Measurements from ENCODE around the gene SLIT3.
"Not testable (repeated sequence)": the region's sequence is repeated elsewhere in the genome, so short reads cannot be mapped to it uniquely, and the experiment has no call there.

SLIT3 gene

GRCh38 chr5:168654211-168654721, 646.7 kb downstream of the SLIT3 start:
- no peak for FAIRE-seq

GRCh38 chr5:168653626-168654025, 647.3 kb downstream of the SLIT3 start:
- FAIRE-seq = no peak

DNA sequence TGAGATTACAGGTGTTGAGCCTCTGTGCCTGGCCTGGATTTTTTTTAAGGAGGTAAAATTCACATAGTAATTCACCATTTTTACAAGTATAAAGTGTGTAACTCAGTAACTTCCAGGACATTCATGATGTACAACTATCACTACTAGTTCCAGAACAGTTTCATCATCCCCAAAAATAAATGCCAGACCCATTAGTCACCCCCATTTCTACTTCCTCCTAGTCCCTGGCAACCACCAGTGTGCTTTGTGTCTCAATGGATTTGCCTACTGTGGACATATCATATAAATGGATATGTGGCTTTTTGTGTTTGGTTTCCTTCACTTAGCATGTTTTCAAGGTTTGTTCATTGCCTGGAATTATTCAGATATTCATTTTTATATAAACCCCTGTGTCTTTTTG, 649.3 kb downstream of the SLIT3 start:
- FAIRE-seq = no peak

GRCh38 chr5:168649306-168649705, 651.6 kb downstream of the SLIT3 start:
- FAIRE-seq = no peak

GRCh38 chr5:168648576-168648975, 652.4 kb downstream of the SLIT3 start:
- no peak for FAIRE-seq

GRCh38 chr5:168648016-168648415, 652.9 kb downstream of the SLIT3 start:
- FAIRE-seq = no peak

DNA sequence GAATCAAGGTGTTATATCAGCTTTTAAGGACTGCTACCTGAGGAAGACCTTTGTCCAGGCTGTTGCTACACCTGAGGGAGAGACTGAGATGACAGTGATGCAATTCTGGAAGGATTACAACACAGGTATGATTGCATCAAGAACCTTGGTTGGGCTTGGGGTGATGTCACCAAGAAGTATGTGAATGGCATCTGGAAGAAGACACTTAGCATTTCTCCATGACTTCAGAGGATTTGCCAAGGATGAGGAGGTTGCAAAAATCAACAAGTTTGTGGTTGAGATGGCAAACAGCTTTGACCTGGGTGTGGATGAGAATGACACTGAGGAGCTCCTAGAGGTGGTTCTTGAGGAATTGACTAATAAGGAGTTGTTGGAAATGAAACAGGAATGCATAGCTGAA, 653.9 kb downstream of the SLIT3 start:
- no peak for FAIRE-seq

GRCh38 chr5:168646335-168646734, 654.6 kb downstream of the SLIT3 start:
- no peak for FAIRE-seq

GRCh38 chr5:168645195-168645594, 655.7 kb downstream of the SLIT3 start:
- FAIRE-seq = no peak

- no peak for FAIRE-seq
Observed at GRCh38 chr5:168642019-168642418, 658.9 kb downstream of the SLIT3 start.

GRCh38 chr5:168638846-168639245, 662.1 kb downstream of the SLIT3 start:
- FAIRE-seq = not testable (repeated sequence)

- FAIRE-seq = no peak
Observed at GRCh38 chr5:168637793-168638192, 663.1 kb downstream of the SLIT3 start.

GRCh38 chr5:168637281-168637680, 663.7 kb downstream of the SLIT3 start:
- FAIRE-seq = no peak

DNA sequence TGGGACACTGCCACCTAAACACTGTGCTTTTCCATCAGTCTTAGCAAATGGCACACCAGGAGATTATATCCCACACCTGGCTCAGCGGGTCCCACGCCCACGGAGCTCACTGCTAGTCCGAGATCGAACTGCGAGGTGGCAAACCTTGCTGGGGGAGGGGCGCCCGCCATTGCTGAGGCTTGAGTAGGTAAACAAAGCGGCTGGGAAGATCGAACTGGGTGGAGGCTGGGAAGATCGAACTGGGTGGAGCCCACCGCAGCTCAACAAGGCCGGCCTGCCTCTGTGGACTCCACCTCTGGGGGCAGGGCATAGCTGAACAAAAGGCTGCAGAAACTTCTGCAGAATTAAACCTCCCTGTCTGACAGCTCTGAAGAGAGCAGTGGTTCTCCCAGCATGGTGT, 670.0 kb downstream of the SLIT3 start:
- not testable (repeated sequence) for FAIRE-seq

DNA sequence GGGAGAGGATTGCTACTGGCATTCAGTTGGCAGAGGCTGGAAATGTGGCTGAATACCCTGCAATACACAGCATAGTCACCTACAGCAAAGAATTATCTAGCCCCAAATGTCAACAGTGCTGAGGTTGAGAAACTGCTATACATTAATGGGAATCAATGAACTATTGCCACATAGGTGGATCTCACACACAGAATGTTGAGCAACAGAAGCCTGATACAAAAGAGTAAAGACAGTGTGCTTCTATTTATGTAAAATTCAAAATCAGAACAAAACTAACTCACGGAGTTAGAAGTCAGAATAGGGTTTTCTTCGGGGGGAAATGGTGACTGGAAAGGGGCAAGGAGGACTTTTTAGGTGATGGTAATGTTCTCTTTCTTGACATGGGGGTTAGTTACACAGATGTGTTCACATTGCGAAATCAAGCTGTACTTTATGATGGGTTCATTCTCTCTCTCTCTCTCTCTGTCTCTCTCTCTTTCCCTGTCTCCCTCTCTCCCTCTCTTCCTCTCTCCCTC, 676.0 kb downstream of the SLIT3 start:
- FAIRE-seq = no peak

GRCh38 chr5:168620807-168621206, 680.1 kb downstream of the SLIT3 start:
- no peak for FAIRE-seq

- FAIRE-seq = no peak
Observed at GRCh38 chr5:168614661-168615060, 686.3 kb downstream of the SLIT3 start.

DNA sequence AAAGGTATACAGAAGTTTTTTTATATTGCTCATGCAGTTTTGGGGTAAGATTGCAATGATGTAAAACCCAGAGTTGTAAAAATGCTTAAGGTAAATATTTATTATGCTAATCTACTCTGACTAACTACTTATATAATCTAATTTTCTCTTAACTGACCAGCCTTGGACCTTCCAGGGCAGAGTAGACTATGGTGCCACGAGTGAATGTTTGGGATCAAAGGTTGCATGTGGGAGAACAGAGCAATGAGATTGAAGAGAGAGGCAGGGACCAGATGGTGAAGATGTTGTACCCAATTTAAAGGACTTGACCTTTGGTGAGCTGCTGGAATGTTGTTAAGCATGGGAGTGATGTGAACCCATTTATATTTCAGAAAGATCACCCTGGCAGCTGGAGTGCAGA, 686.9 kb downstream of the SLIT3 start:
- no peak for FAIRE-seq

DNA sequence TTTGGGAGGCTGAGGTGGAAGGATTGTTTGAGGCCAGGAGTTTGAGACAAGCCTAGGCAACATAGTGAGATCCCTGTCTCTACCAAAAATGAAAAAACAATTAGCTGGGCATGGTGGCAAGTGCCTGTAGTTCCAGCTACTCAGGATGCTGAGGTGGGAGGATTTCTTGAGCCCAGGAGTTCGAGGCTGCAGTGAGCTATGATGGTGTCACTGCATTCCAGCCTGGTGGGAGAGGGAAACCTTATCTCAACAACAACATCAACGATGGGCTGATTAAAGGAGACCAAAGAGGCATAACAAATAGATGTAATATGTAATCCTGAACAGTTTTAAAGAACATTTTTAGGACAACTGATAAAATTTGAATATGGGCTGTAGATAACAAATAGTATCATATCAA, 687.5 kb downstream of the SLIT3 start:
- FAIRE-seq = no peak

DNA sequence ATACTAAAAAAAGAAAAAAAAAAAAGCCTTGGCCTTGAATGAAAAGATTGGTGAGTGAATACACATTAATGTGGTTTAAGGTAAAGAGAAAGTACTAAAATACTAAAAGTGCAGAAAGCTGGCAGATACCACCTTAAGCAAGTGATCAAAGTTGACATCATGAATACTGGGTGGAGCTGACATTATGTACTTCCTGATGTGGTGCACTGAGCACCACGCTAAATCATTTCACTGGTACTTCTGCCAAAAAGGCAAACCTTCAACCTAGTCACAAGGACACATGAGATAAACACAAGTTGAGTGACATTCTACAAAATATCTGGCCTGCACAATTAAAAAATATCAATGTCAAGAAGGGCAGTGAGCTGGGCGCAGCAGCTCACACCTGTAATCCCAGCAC, 687.9 kb downstream of the SLIT3 start:
- no peak for FAIRE-seq

- FAIRE-seq = no peak
Observed at GRCh38 chr5:168612123-168612522, 688.8 kb downstream of the SLIT3 start.
